Astrocyte of the cerebellum (primary cell): ENCODE measurements around the gene AP1S3.
A peak's percentile ranks its signal among the peaks of the same experiment; 100 is the strongest.

ENCODE experiments used
- DNase-seq: peaks from one replicate; pipeline ENCODE4 v3.0.0-alpha.2; 2011; ENCODE audit warnings: low read depth
- H3K4me3 ChIP-seq: 2 replicates; pipeline ENCODE4 v1.5.1; 2011; ENCODE audit warnings: mild to moderate bottlenecking, low read depth, low read length, moderate library complexity
- in situ Hi-C: cut with HindIII; loops from 2 replicates; pipeline ENCODE4 v1.10.0; 2017; ENCODE audit warnings: low sequenced_read_pairs
- TF ChIP-seq, protein P1 (sequence below): IDR thresholded peaks from 2 replicates; pipeline ENCODE4 v1.5.1; 2012; ENCODE audit warnings: low read length, low read depth, moderate library complexity, mild to moderate bottlenecking; ENCODE audit errors: missing control alignments

AP1S3 gene

DNA sequence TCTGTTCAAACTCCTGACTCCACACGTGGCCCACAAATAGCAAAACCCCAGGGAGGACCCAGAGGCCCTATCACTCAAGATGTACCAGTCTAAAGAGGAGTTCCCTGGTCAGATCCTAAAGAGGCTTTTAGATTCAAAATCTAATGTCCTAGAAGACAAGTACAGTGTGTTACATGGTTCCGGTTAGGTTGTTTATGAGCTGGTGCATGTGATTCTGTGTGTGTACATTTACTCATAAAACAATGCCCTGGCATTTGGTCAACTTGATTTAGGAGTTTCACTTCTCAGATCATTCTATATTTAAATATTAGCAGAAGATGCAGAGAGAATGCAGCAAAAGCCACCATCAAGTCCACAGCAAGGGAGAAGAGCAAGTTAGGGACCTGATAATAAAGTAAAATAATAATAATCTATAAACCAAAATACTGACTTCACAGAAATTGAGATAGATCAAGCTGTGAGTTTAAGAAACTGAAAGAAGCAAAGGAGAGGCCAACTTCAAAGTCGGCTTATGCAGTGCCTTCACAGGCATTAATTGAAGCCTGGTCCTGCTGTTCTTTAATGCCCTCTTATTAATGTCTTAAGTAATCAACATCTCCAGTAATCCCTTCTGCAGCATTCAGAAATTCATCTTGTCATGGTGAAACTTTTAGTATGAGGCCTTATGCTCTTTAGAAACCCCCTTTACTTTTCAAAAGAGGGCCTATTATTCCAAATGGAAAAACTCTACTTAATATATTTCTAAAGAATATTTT, 4.2 kb upstream of the AP1S3 start:
- in situ Hi-C loops: no loop called here
- no peak overlapping the region for H3K4me3 ChIP-seq
- TF ChIP-seq, protein P1, sequence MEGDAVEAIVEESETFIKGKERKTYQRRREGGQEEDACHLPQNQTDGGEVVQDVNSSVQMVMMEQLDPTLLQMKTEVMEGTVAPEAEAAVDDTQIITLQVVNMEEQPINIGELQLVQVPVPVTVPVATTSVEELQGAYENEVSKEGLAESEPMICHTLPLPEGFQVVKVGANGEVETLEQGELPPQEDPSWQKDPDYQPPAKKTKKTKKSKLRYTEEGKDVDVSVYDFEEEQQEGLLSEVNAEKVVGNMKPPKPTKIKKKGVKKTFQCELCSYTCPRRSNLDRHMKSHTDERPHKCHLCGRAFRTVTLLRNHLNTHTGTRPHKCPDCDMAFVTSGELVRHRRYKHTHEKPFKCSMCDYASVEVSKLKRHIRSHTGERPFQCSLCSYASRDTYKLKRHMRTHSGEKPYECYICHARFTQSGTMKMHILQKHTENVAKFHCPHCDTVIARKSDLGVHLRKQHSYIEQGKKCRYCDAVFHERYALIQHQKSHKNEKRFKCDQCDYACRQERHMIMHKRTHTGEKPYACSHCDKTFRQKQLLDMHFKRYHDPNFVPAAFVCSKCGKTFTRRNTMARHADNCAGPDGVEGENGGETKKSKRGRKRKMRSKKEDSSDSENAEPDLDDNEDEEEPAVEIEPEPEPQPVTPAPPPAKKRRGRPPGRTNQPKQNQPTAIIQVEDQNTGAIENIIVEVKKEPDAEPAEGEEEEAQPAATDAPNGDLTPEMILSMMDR: no peak
- DNase-seq: no peak

DNA sequence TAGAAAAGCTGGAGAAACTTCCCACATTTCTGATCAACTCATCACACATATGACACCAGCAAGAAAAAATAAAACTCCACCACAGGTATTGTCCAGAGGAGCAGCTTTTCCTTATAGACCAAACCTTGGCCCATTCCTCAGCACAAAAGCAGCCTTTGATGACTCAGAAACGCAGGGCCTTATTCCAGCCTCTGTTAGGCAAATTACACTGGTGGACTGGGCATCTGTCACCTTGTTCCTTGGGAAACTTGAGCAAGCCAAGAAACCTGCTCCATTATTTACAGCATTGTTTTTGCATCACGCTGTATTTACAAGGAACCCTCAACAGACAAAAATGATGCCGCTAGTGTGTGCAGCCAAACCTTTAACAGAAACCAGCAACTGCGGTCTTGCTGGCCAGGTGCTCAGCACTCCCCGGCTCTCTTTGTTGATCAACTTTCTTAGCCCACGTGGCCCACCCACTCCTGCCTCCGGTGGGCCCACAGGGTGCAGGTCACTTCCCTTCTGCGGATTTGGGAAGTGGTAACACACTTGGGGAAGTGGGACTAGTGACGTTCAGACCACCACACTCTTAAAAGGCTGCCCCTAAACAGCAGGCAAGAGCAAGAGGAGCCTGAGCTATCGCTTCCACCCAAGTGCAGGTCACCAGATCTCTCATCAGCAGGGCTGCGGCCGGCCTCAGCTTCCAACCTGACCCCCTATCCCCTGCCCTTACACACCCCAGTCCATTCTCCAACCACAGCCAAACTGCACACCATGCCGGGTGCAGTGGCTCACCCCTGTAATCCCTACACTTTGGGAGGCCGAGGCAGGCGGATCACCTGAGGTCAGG, 1.5 kb downstream of the AP1S3 start:
- in situ Hi-C loops: no loop called here
- peak overlapping the region; percentile 61 for H3K4me3 ChIP-seq
- TF ChIP-seq, protein P1: no peak
- no peak for DNase-seq

DNA sequence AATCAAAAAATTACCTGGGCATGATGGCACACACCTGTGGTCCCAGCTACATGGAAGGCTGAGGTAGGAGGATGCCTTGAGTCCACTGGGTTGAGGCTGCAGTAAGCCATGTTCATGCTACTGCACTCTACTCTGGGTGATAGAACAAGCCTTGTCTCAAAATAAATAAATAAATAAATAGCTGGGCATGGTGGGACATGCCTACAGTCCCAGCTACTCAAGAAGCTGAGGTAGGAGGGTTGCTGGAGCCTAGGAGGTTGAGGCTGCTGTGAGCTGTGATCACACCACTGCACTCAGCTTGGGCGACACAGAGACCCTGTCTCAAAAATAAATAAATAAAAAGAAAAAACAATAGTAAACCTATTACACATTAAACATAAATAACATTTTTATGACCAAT, 3.0 kb downstream of the AP1S3 start:
- in situ Hi-C loops: no loop called here
- no peak overlapping the region for H3K4me3 ChIP-seq
- DNase-seq: no peak
- TF ChIP-seq, protein P1: no peak

DNA sequence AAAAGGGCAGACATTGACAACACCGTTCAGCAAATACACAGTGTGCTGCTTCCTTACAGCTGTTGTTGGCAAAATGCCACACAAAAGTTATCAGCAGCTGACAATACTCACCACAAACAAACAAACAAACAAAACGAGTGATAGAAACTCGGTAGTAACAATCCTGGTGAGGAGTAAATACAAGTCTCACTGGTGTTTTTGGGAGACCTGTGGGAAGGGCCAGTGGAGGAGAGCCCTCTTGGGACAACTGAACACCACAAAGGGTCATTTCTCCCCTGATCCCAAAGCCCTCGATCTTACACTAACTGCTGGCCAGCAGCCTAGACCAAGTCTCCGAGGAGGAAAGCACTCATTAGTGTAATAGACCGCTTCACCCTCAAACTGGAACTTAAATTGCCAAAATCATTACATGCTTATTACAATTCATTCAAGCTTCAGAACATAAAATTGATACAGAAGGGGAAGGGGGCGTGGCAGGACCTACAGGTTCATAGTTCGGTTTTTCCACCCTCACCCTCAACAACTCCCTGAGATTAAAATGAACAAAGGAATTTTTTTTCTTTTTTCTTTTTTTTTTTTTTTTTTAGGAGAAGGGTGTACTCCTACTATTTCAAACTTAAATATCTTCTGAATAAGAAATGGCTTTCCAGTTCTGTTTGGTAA, 5.0 kb downstream of the AP1S3 start:
- H3K4me3 ChIP-seq: no peak overlapping the region
- TF ChIP-seq, protein P1: no peak
- in situ Hi-C loops: no loop called here
- DNase-seq: no peak

DNA sequence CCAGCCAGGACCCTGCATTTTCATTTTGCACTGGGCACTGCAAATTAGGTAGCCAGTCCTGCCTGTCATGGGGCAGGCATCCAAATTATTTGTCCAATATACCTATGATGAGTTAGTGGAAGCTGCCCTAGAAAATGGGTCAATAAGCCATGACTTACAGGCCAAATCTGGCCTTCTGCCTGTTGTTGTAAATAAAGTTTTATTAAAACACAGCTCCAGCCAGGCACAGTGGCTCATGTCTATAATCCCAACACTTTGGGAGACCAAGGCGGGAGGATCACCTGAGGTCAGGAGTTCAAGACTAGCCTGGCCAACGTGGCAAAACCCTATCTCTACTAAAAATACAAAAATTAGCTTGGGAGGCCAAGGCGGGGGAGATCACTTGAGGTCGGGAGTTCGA, 8.3 kb downstream of the AP1S3 start:
- in situ Hi-C loops: no loop called here
- TF ChIP-seq, protein P1: no peak
- no peak for DNase-seq
- no peak overlapping the region for H3K4me3 ChIP-seq

DNA sequence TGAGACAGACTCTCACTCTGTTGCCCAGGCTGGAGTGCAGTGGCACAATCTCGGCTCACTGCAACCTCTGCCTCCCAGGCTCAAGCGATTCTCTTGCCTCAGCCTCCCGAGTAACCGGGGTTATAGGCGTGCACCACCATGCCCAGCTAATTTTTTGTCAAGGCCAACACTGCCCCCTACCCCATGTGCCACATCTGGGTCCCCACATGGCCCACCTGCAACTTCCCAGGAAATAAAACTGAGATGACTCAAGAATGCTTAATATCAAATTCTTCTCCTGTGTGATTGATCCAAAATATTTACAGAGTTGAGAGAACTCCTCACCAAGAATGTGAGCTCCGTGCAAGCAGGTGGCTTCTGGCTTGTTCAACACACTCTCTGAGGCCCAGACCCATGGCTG, 9.1 kb downstream of the AP1S3 start:
- in situ Hi-C loops: no loop called here
- TF ChIP-seq, protein P1: no peak
- H3K4me3 ChIP-seq: no peak overlapping the region
- DNase-seq: no peak
